SK-N-MC (cell line): ENCODE data around the gene GDPD5.

Source experiments
- EZH2 ChIP-seq: fragments of 200-600 bp; sonication (generic); IDR thresholded peaks from one replicate; pipeline ENCODE4 v1.6.1; 2017; ENCODE audit warnings: antibody characterized with exemption
- POLR2AphosphoS5 ChIP-seq: IDR thresholded peaks from 2 replicates; pipeline ENCODE4 v1.6.1; 2012; ENCODE audit warnings: mild to moderate bottlenecking, low read depth, low read length, borderline replicate concordance

- TF ChIP-seq POLR2AphosphoS5 (no peak), EZH2 (no peak)
Observed at GRCh38 chr11:75524665-75525432, 892 bp downstream of the GDPD5 start.
